GM18907 (cell line): ENCODE data around the gene ULK1.
"Not testable (repeated sequence)": the region's sequence is repeated elsewhere in the genome, so short reads cannot be mapped to it uniquely, and the experiment has no call there.

Experiments used
- ATAC-seq: cut with Tn5 transposase; IDR thresholded peaks from one replicate; pipeline ENCODE4 v1.9.1; 2021; ENCODE audit warnings: mild to moderate bottlenecking, moderate library complexity; ENCODE audit not compliant: unreplicated experiment

The ULK1 gene

GRCh38 chr12:131885543-131886057 is 8.8 kb upstream of the ULK1 start:
- no peak for ATAC-seq

- ATAC-seq = not testable (repeated sequence)
Observed at GRCh38 chr12:131891722-131892121, 2.7 kb upstream of the ULK1 start.

- no peak for ATAC-seq
Observed at GRCh38 chr12:131892711-131893604, 1.5 kb upstream of the ULK1 start.

GRCh38 chr12:131893605-131894312 is 663 bp upstream of the ULK1 start:
- ATAC-seq = no peak

GRCh38 chr12:131894981-131895639 is 688 bp downstream of the ULK1 start:
- no peak for ATAC-seq

- ATAC-seq = no peak
Observed at GRCh38 chr12:131895640-131896079, 1.2 kb downstream of the ULK1 start.

- peak; percentile 64 for ATAC-seq
Observed at GRCh38 chr12:131896080-131896810, 1.8 kb downstream of the ULK1 start.

GRCh38 chr12:131896811-131897270 is 2.4 kb downstream of the ULK1 start:
- ATAC-seq = no peak

- ATAC-seq = no peak
Observed at GRCh38 chr12:131897276-131897675, 2.9 kb downstream of the ULK1 start.

GRCh38 chr12:131897875-131898274 is 3.5 kb downstream of the ULK1 start:
- no peak for ATAC-seq

GRCh38 chr12:131900397-131900796 is 6.0 kb downstream of the ULK1 start:
- no peak for ATAC-seq

GRCh38 chr12:131901431-131902331 is 7.3 kb downstream of the ULK1 start:
- ATAC-seq = no peak

GRCh38 chr12:131902332-131903241 is 8.2 kb downstream of the ULK1 start:
- no peak for ATAC-seq

- no peak for ATAC-seq
Observed at GRCh38 chr12:131903270-131904255, 9.1 kb downstream of the ULK1 start.

- no peak for ATAC-seq
Observed at GRCh38 chr12:131904346-131904745, 9.9 kb downstream of the ULK1 start.

- no peak for ATAC-seq
Observed at GRCh38 chr12:131905081-131905629, 10.7 kb downstream of the ULK1 start.

GRCh38 chr12:131905630-131906091 is 11.2 kb downstream of the ULK1 start:
- no peak for ATAC-seq
